IMR-90 (cell line): ENCODE results near the gene CBR1. TPM values are rescaled to one million over a fixed set of nuclear protein-coding genes. Genes with fewer than 3 reads are reported as not detected.
A peak's percentile ranks its signal among the peaks of the same experiment; 100 is the strongest.

Experiments
- ATAC-seq: fragments of 200-7000 bp; cut with Tn5 transposase; 2 replicates; pipeline ENCODE4 v1.9.1; 2020; ENCODE audit warnings: low read depth, mild to moderate bottlenecking, moderate library complexity
- BruUV-seq: library from RNA; stranded (reverse); fragments of 400-500 nt; replicated peaks from 2 replicates; lab custom pipeline; 2021; lab: Mats Ljungman, UMichigan
- CTCF ChIA-PET: fragments of 300-600 bp; formaldehyde crosslinking; extraction: SDS; loops from one replicate; lab custom pipeline; 2021; ENCODE audit warnings: antibody characterized with exemption; lab: Yijun Ruan, JAX
- POLR2A ChIA-PET: fragments of 300-600 bp; sonication (Branson Sonifier 250); formaldehyde crosslinking; loops from one replicate; lab custom pipeline; 2022; ENCODE audit warnings: antibody characterized with exemption; ENCODE audit not compliant: unreplicated experiment; lab: Charles Lee
- DNase-seq: peaks from one replicate; pipeline ENCODE4 v3.0.0; 2013
- H2AFZ ChIP-seq: replicated peaks from 2 replicates; pipeline ENCODE3; 2013; ENCODE audit warnings: low read length, mild to moderate bottlenecking; ENCODE audit not compliant: poor library complexity
- H2AK5ac ChIP-seq: 2 replicates; pipeline ENCODE4 v1.6.1; 2013; ENCODE audit warnings: low read depth, low read length, inconsistent platforms
- H2AK9ac ChIP-seq: replicated peaks from 2 replicates; pipeline ENCODE3; 2013; ENCODE audit warnings: mild to moderate bottlenecking, low read depth, low read length, moderate library complexity; ENCODE audit not compliant: poor library complexity
- H2BK120ac ChIP-seq: 2 replicates; pipeline ENCODE4 v1.6.1; 2013; ENCODE audit warnings: low read depth, low read length, inconsistent platforms
- H2BK15ac ChIP-seq: 3 replicates; pipeline ENCODE4 v1.6.1; 2013; ENCODE audit warnings: low read depth, low read length, inconsistent platforms
- H2BK20ac ChIP-seq: 2 replicates; pipeline ENCODE4 v1.6.1; 2013; ENCODE audit warnings: low read depth, mild to moderate bottlenecking, inconsistent platforms, low read length, moderate library complexity
- H2BK5ac ChIP-seq: 2 replicates; pipeline ENCODE4 v1.6.1; 2013; ENCODE audit warnings: mild to moderate bottlenecking, low read depth, low read length, inconsistent platforms; ENCODE audit not compliant: poor library complexity, severe bottlenecking
- H3K14ac ChIP-seq: replicated peaks from 2 replicates; pipeline ENCODE4 v1.6.1; 2013; ENCODE audit warnings: low read depth, low read length, inconsistent platforms
- H3K18ac ChIP-seq: 2 replicates; pipeline ENCODE4 v1.6.1; 2013; ENCODE audit warnings: low read depth, low read length, control low read depth
- H3K23ac ChIP-seq: 2 replicates; pipeline ENCODE4 v1.6.1; 2013; ENCODE audit warnings: low read depth, low read length, inconsistent platforms
- H3K27ac ChIP-seq: 2 replicates; pipeline ENCODE4 v1.5.1; 2013; ENCODE audit warnings: mild to moderate bottlenecking, control low read depth, low read length; ENCODE audit not compliant: insufficient read depth
- H3K27me3 ChIP-seq: 2 replicates; pipeline ENCODE4 v1.6.1; 2013; ENCODE audit warnings: low read length; ENCODE audit not compliant: control insufficient read depth, insufficient read depth
- H3K36me3 ChIP-seq: 2 replicates; pipeline ENCODE4 v1.6.1; 2013; ENCODE audit warnings: low read length, mixed read lengths; ENCODE audit not compliant: control insufficient read depth, insufficient read depth
- H3K4ac ChIP-seq: 2 replicates; pipeline ENCODE4 v1.6.1; 2013; ENCODE audit warnings: low read depth, low read length, inconsistent platforms
- H3K4me1 ChIP-seq: 2 replicates; pipeline ENCODE4 v1.6.1; 2013; ENCODE audit warnings: low read length, mixed read lengths; ENCODE audit not compliant: control insufficient read depth, insufficient read depth
- H3K4me2 ChIP-seq: 2 replicates; pipeline ENCODE4 v1.6.1; 2013; ENCODE audit warnings: low read depth, mild to moderate bottlenecking, control low read depth, low read length, moderate library complexity
- H3K4me3 ChIP-seq: 2 replicates; pipeline ENCODE4 v1.5.1; 2013; ENCODE audit warnings: low read depth, mild to moderate bottlenecking, control low read depth, low read length, moderate library complexity; ENCODE audit not compliant: insufficient read depth
- H3K56ac ChIP-seq: 2 replicates; pipeline ENCODE4 v1.6.1; 2013; ENCODE audit warnings: low read length, inconsistent platforms; ENCODE audit not compliant: insufficient read depth; ENCODE audit errors: extremely low read depth
- H3K79me1 ChIP-seq, 2 experiments: 2 replicates each; pipeline ENCODE4 v1.6.1; 2013; ENCODE audit warnings: low read length in 2 of 2, inconsistent platforms in 1 of 2, low read depth in 1 of 2
- H3K9ac ChIP-seq: 2 replicates; pipeline ENCODE4 v1.6.1; 2013; ENCODE audit warnings: low read depth, low read length, control low read depth
- H3K9me1 ChIP-seq: 2 replicates; pipeline ENCODE4 v1.6.1; 2013; ENCODE audit warnings: low read length, inconsistent platforms; ENCODE audit not compliant: insufficient read depth
- H3K9me3 ChIP-seq: 2 replicates; pipeline ENCODE4 v1.6.1; 2013; ENCODE audit warnings: low read length; ENCODE audit not compliant: control insufficient read depth, insufficient read depth
- H4K20me1 ChIP-seq: 2 replicates; pipeline ENCODE4 v1.6.1; 2013; ENCODE audit warnings: low read length, inconsistent platforms; ENCODE audit not compliant: insufficient read depth
- H4K5ac ChIP-seq: 2 replicates; pipeline ENCODE4 v1.6.1; 2013; ENCODE audit warnings: mild to moderate bottlenecking, low read depth, low read length, control low read depth
- H4K8ac ChIP-seq, 2 experiments: 2 replicates each; pipeline ENCODE4 v1.6.1; 2013; ENCODE audit warnings: low read depth in 2 of 2, low read length in 2 of 2, control low read depth in 1 of 2, inconsistent platforms in 1 of 2
- H4K91ac ChIP-seq: 2 replicates; pipeline ENCODE4 v1.6.1; 2013; ENCODE audit warnings: low read depth, low read length, inconsistent platforms; ENCODE audit not compliant: insufficient read depth
- CHD1 ChIP-seq: IDR thresholded peaks from 2 replicates; pipeline ENCODE4 v1.6.1; 2012; ENCODE audit warnings: low read depth, low read length, improper control_type of control experiment
- MAFK ChIP-seq: IDR thresholded peaks from 2 replicates; pipeline ENCODE4 v1.6.1; 2012; ENCODE audit warnings: low read depth, low read length, improper control_type of control experiment
- MAZ ChIP-seq: IDR thresholded peaks from 2 replicates; pipeline ENCODE4 v1.6.1; 2012; ENCODE audit warnings: low read depth, mild to moderate bottlenecking, low read length, improper control_type of control experiment, moderate library complexity, borderline replicate concordance
- MXI1 ChIP-seq: IDR thresholded peaks from 2 replicates; pipeline ENCODE4 v1.6.1; 2012; ENCODE audit warnings: low read depth, mild to moderate bottlenecking, low read length, moderate library complexity, borderline replicate concordance
- RAD21 ChIP-seq: IDR thresholded peaks from 2 replicates; pipeline ENCODE4 v1.6.1; 2012; ENCODE audit warnings: low read length, improper control_type of control experiment
- RCOR1 ChIP-seq: IDR thresholded peaks from 2 replicates; pipeline ENCODE4 v1.6.1; 2012; ENCODE audit warnings: mild to moderate bottlenecking, low read length, improper control_type of control experiment; ENCODE audit not compliant: insufficient replicate concordance
- WGBS, 2 experiments: methylation state at CpG; one replicate each; pipeline versions ENCODE4 v1.1.5 to v1.1.7; 2013; ENCODE audit warnings: missing lambda C conversion rate in 2 of 2; ENCODE audit not compliant: insufficient read length in 1 of 2; ENCODE audit errors: extremely low coverage in 2 of 2; 5-methylcytosine and 5-hydroxymethylcytosine counted together
- dilution Hi-C: fragments of 300-500 bp; cut with HindIII; formaldehyde crosslinking; loops from one replicate; pipeline ENCODE4 v1.14.3; 2018; ENCODE audit warnings: low sequenced_read_pairs; ENCODE audit not compliant: unreplicated experiment
- in situ Hi-C: fragments of 300-500 bp; cut with MboI; formaldehyde crosslinking; loops from 3 replicates; pipeline ENCODE4 v1.14.3; 2019; ENCODE audit warnings: low sequenced_read_pairs, inconsistent platforms, mixed read lengths
- intact Hi-C: fragments of 100-400 bp; cut with micrococcal nuclease; formaldehyde crosslinking; loops from 2 replicates; pipeline ENCODE4 v1.10.0; 2022
- microRNA-seq, 2 experiments: library from miRNA; stranded (forward) in 1 of 2; unstranded in 1 of 2; fragments of 10-50 nt in 1 of 2; fragments of <30 nt in 1 of 2; gene quantifications in 1 of 2; microRNA quantifications in 1 of 2; one replicate each; pipeline versions ENCODE3 to v1.1.0; 2013 to 2020; ENCODE audit not compliant: insufficient read depth in 1 of 2, insufficient read length in 1 of 2, unreplicated experiment in 1 of 2
- polyA plus RNA-seq, 3 experiments: library from polyadenylated mRNA; depleted of rRNA; stranded (reverse); fragments of >200 nt; gene quantifications; 2 replicates each; pipeline ENCODE4 v1.2.3, GENCODE V29; 2012; ENCODE audit warnings: low replicate concordance in 1 of 3
- small RNA-seq, 5 experiments: library from RNA; depleted of rRNA; stranded (forward); fragments of <200 nt; gene quantifications; one replicate each; pipeline ENCODE3, GENCODE V24; 2012
- total RNA-seq: library from RNA; depleted of rRNA; stranded (reverse); fragments of >200 nt; gene quantifications from 2 replicates; pipeline ENCODE4 v1.2.3, GENCODE V29; 2012; rRNA removed
- TF ChIP-seq, protein P1 (sequence below): fragments of 150-350 bp; IDR thresholded peaks from 2 replicates; pipeline ENCODE4 v1.6.1; 2017; ENCODE audit warnings: mild to moderate bottlenecking, antibody characterized with exemption, low read length, low read depth

The CBR1 gene
- total and polyA plus RNA-seq, 2 of the 4 experiments (the other 2 are of a cell fraction), result 122 to 222 TPM

GRCh38 chr21:36120304-36120888, 50.6 kb downstream of the CBR1 start:
- Histone ChIP-seq H2BK120ac (no peak overlapping the region), H3K56ac (no peak overlapping the region), H3K9me1 (no peaks in the 10 kb centered on the region), H2AK9ac (no peak overlapping the region), H4K5ac (peak overlapping the region; percentile 9; the same call in 1 of the 2 replicates), H4K20me1 (no peaks in the 10 kb centered on the region), H2AK5ac (no peak overlapping the region), H3K9me3 (peaks cover 2% of the 10 kb centered on the region; the same call in 1 of the 2 replicates), H4K8ac (no peak overlapping the region), H3K79me1 (no peaks in the 10 kb centered on the region), H3K18ac (no peak overlapping the region; the same call in 1 of the 2 replicates), H4K91ac (no peak overlapping the region), H3K27ac (peak overlapping the region; percentile 40; the same call in 1 of the 2 replicates), H3K23ac (no peak overlapping the region), H3K27me3 (no peaks in the 10 kb centered on the region), H3K4ac (no peak overlapping the region), H3K4me2 (peak overlapping the region; percentile 12), H2BK5ac (peak overlapping the region; percentile 49), H3K14ac (no peak overlapping the region), H3K4me3 (no peak overlapping the region), H3K4me1 (peaks cover 3% of the 10 kb centered on the region; the same call in 1 of the 2 replicates), H2BK20ac (no peak overlapping the region), H2BK15ac (no peak overlapping the region), H2AFZ (no peak overlapping the region), H3K36me3 (no peaks in the 10 kb centered on the region), H3K9ac (no peak overlapping the region)
- ChIA-PET CTCF (interaction anchor here (0.6 kb wide), 1 partner anchor 361 kb away, joined by 3 read pairs; no protein-coding TSS in a partner anchor), POLR2A (no interaction called here)
- BruUV-seq, result no TSS peak
- intact Hi-C loops (no loop called here), dilution Hi-C loops (no loop called here), in situ Hi-C loops (no loop called here)
- no CpG with 5 or more reads among the region's 7 CpGs for WGBS, 2 experiments
- ATAC-seq (peak; percentile 62), DNase-seq (peak; percentile 8)
- TF ChIP-seq RAD21 (no peak), MAFK (no peak), MAZ (no peak), RCOR1 (no peak), CHD1 (no peak), MXI1 (no peak)
- TF ChIP-seq, protein P1, sequence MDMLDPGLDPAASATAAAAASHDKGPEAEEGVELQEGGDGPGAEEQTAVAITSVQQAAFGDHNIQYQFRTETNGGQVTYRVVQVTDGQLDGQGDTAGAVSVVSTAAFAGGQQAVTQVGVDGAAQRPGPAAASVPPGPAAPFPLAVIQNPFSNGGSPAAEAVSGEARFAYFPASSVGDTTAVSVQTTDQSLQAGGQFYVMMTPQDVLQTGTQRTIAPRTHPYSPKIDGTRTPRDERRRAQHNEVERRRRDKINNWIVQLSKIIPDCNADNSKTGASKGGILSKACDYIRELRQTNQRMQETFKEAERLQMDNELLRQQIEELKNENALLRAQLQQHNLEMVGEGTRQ, result no peak

Small RNAs within 50 kb of the gene (microRNA-seq; reads per million reads assigned to microRNA genes)
- gene RNU6-992P (ENCODE audit: insufficient read depth, insufficient read length), result not detected

Small RNAs within 50 kb of the gene (small RNA-seq; reads per million reads assigned to genes)
- gene RNU6-992P, result 0 reads per million in 5 experiments

Other genes with a start within 250 kb of the CBR1 start
- gene SETD4, start 9.5 kb upstream of the CBR1 start, total RNA-seq, result 7.5 and 9.5 TPM in 2 replicates
- 7.7 and 11.4 TPM in 2 replicates for gene SETD4, start 9.5 kb upstream of the CBR1 start, polyA plus RNA-seq (2012; rRNA removed)
- 12.8 and 13.4 TPM in 2 replicates for gene CBR3, start 65.1 kb downstream of the CBR1 start, total RNA-seq
- 15.4 and 18.7 TPM in 2 replicates for gene CBR3, start 65.1 kb downstream of the CBR1 start, polyA plus RNA-seq (2012; rRNA removed)
- 7.5 and 8.8 TPM in 2 replicates for gene DOP1B, start 86.8 kb downstream of the CBR1 start, total RNA-seq
- 12.2 and 13.0 TPM in 2 replicates for gene DOP1B, start 86.8 kb downstream of the CBR1 start, polyA plus RNA-seq (2012; rRNA removed)